Panc1 (cell line): Measurements from ENCODE around the gene PAX2. TPM values are rescaled to one million over a fixed set of nuclear protein-coding genes. Genes with fewer than 3 reads are reported as not detected.
"Not testable (repeated sequence)": the region's sequence is repeated elsewhere in the genome, so short reads cannot be mapped to it uniquely, and the experiment has no call there.

Source experiments
- ATAC-seq: fragments of 200-7000 bp; cut with Tn5 transposase; 2 replicates; pipeline ENCODE4 v1.9.1; 2020; ENCODE audit warnings: mild to moderate bottlenecking, moderate library complexity
- BruUV-seq: library from RNA; stranded (reverse); fragments of 400-500 nt; replicated peaks from 2 replicates; lab custom pipeline; 2021; lab: Mats Ljungman, UMichigan
- CTCF ChIA-PET: fragments of 300-600 bp; sonication (Branson Sonifier 250); formaldehyde crosslinking; loops from one replicate; lab custom pipeline; 2022; ENCODE audit warnings: antibody characterized with exemption; lab: Charles Lee
- POLR2A ChIA-PET: fragments of 300-600 bp; sonication (Branson Sonifier 250); formaldehyde crosslinking; loops from one replicate; lab custom pipeline; 2022; ENCODE audit warnings: antibody characterized with exemption; lab: Charles Lee
- DNase-seq: peaks from one replicate; pipeline ENCODE4 v3.0.0-alpha.2; 2010; ENCODE audit warnings: low read depth, low spot score
- H3K27ac ChIP-seq: 2 replicates; pipeline ENCODE4 v1.5.1; 2011; ENCODE audit warnings: mild to moderate bottlenecking, low read length, inconsistent platforms
- H3K27me3 ChIP-seq: fragments of 200-500 bp; sonication (Bioruptor generic); 2 replicates; pipeline ENCODE4 v1.6.0; 2014; ENCODE audit warnings: low read length, inconsistent platforms; ENCODE audit not compliant: control insufficient read depth, insufficient read depth
- H3K36me3 ChIP-seq: fragments of 200-500 bp; sonication (Bioruptor generic); 2 replicates; pipeline ENCODE4 v1.5.1; 2014; ENCODE audit warnings: inconsistent platforms, mild to moderate bottlenecking, low read length, moderate library complexity; ENCODE audit not compliant: control insufficient read depth, insufficient read depth
- H3K4me1 ChIP-seq: 2 replicates; pipeline ENCODE4 v1.5.1; 2011; ENCODE audit warnings: inconsistent platforms, mild to moderate bottlenecking, low read length, moderate library complexity; ENCODE audit not compliant: control insufficient read depth, insufficient read depth
- H3K4me3 ChIP-seq, 2 experiments: 2 replicates each; pipeline ENCODE4 v1.5.1; 2011 to 2012; ENCODE audit warnings: low read depth in 2 of 2, low read length in 2 of 2, mild to moderate bottlenecking in 2 of 2, inconsistent platforms in 1 of 2, moderate library complexity in 1 of 2
- H3K9me3 ChIP-seq: fragments of 200-500 bp; sonication (Bioruptor generic); 2 replicates; pipeline ENCODE4 v1.5.1; 2014; ENCODE audit warnings: low read depth, mild to moderate bottlenecking, inconsistent platforms, low read length, moderate library complexity; ENCODE audit not compliant: control insufficient read depth, insufficient read depth
- CTCF ChIP-seq: fragments of 450-650 bp; IDR thresholded peaks from 2 replicates; pipeline ENCODE4 v1.5.1; 2017; ENCODE audit warnings: mild to moderate bottlenecking
- POLR2AphosphoS5 ChIP-seq: IDR thresholded peaks from 2 replicates; pipeline ENCODE4 v1.6.1; 2012; ENCODE audit warnings: mild to moderate bottlenecking, low read depth, low read length, moderate library complexity
- REST ChIP-seq, 2 experiments: IDR thresholded peaks; 2 replicates each; pipeline ENCODE4 v1.6.1; 2011 to 2012; ENCODE audit warnings: low read depth in 2 of 2, control low read depth in 1 of 2, low read length in 1 of 2, mild to moderate bottlenecking in 1 of 2, moderate library complexity in 1 of 2; ENCODE audit not compliant: insufficient read depth in 1 of 2
- SIN3A ChIP-seq: IDR thresholded peaks from 2 replicates; pipeline ENCODE4 v1.6.1; 2012; ENCODE audit warnings: low read depth, mild to moderate bottlenecking, low read length, moderate library complexity, borderline replicate concordance; ENCODE audit not compliant: insufficient read depth
- TCF7L2 ChIP-seq: IDR thresholded peaks from 2 replicates; pipeline ENCODE4 v1.6.1; 2011; ENCODE audit warnings: mild to moderate bottlenecking, low read depth, low read length, inconsistent platforms
- in situ Hi-C: cut with HindIII; loops from 2 replicates; pipeline ENCODE4 v1.10.0; 2016; ENCODE audit warnings: low sequenced_read_pairs, low pct_unique_long_range_greater_than_20kb
- intact Hi-C: fragments of 100-400 bp; cut with micrococcal nuclease; formaldehyde crosslinking; loops from one replicate; pipeline ENCODE4 v1.10.0; 2022; ENCODE audit not compliant: unreplicated experiment
- total RNA-seq: library from RNA; stranded (reverse); gene quantifications from one replicate; pipeline ENCODE4 v1.2.1, GENCODE V29; 2021; ENCODE audit not compliant: unreplicated experiment

Gene PAX2
- total RNA-seq, 1 experiment from 2014 or later, result 72.3 TPM

- H3K4me3 ChIP-seq, result no peak overlapping the region
- ChIA-PET CTCF (no interaction called here), POLR2A (no interaction called here)
- BruUV-seq, result no TSS peak
- intact Hi-C loops, result no loop called here
- in situ Hi-C loops, result no loop called here
- no peaks in the 10 kb centered on the region for H3K27me3 ChIP-seq
- DNase-seq (peak; percentile 24), ATAC-seq (peak; percentile 79)
- H3K27ac ChIP-seq, result no peak overlapping the region
- H3K4me1 ChIP-seq, result 0 out of 2 replicates have a peak, but pooled peaks cover 3% of the 10 kb centered on the region
- no peaks in the 10 kb centered on the region for H3K36me3 ChIP-seq
- no peak for TF ChIP-seq TCF7L2
- no peak for TF ChIP-seq CTCF
- no peak for TF ChIP-seq SIN3A
- no peak for TF ChIP-seq POLR2AphosphoS5
- no peak for TF ChIP-seq REST (IDR thresholded peaks at IDR 0.05; ENCODE audit: insufficient read depth in 1 of 2, low read depth in 2 of 2, low read length in 1 of 2)
- no peaks in the 10 kb centered on the region for H3K9me3 ChIP-seq
Observed at GRCh38 chr10:100697070-100697469, 48.3 kb upstream of the PAX2 start.

GRCh38 chr10:100697631-100698030, 47.8 kb upstream of the PAX2 start:
- ChIA-PET POLR2A (no interaction called here), CTCF (no interaction called here)
- Histone ChIP-seq H3K27ac (no peak overlapping the region), H3K9me3 (no peaks in the 10 kb centered on the region), H3K36me3 (no peaks in the 10 kb centered on the region), H3K4me3 (no peak overlapping the region), H3K4me1 (0 out of 2 replicates have a peak, but pooled peaks cover 3% of the 10 kb centered on the region), H3K27me3 (no peaks in the 10 kb centered on the region)
- DNase-seq (no peak), ATAC-seq (no peak)
- in situ Hi-C loops (no loop called here), intact Hi-C loops (no loop called here)
- TF ChIP-seq CTCF (no peak), REST (IDR thresholded peaks at IDR 0.05; ENCODE audit: insufficient read depth in 1 of 2, low read depth in 2 of 2, low read length in 1 of 2) (no peak), POLR2AphosphoS5 (no peak), SIN3A (no peak), TCF7L2 (no peak)
- BruUV-seq, result no TSS peak

- H3K4me3 ChIP-seq, CTCF ChIA-PET, DNase-seq, H3K27ac ChIP-seq, BruUV-seq, H3K27me3 ChIP-seq, H3K4me1 ChIP-seq, H3K9me3 ChIP-seq, ATAC-seq, POLR2A ChIA-PET, intact Hi-C loops, H3K36me3 ChIP-seq, in situ Hi-C loops: not testable (repeated sequence)
Observed at GRCh38 chr10:100701704-100702103, 43.7 kb upstream of the PAX2 start.
